ENCODE data around the gene CTSA.
A peak's percentile ranks its signal among the peaks of the same experiment; 100 is the strongest.
"Not testable (repeated sequence)": the region's sequence is repeated elsewhere in the genome, so short reads cannot be mapped to it uniquely, and the experiment has no call there.

CTSA gene

DNA sequence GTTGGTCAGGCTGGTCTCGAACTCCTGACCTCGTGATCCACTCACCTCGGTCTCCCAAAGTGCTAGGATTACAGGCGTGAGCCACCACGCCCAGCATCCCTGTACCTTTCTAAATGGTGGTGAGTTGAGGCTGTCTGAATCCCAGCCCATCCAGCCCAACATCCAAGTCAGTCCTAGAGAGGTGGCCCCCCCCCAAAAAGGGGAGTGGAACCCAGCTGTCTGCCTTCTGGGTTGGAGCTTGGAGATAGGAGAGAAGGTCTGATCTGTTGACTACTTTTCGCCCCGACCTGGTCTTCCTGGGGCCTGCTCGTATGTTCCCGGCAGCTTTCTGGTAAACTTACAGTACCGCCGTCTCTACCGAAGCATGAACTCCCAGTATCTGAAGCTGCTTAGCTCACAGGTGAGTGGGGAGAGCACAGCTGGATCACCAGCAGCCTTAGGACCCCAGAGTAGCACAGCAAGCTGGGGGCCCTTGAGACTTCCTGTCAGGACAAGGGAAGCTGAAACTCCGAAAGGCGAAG lies 5.6 kb downstream of the CTSA start:
- no peak for DNase-seq (ENCODE audit: low read depth in 2 of 2)

DNA sequence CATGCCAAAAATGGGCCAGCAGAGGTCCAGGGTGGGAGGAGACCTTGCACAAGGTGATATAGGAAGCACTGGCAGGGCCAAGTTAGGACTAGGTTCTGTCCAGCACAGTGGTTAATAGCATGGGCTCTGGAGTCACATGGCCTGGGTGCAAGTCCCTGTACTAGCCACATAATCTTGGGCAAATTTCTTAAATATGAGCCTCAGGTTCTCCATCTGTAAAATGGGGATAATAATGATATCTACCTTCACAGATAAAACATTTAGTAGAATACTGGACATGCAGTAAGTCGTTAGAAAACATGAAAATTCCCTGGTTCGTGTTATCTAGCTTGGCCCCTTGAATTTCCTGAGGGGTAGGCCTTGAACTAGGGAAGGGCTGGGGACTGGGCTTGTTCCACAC lies 6.2 kb downstream of the CTSA start:
- DNase-seq (ENCODE audit: low read depth in 2 of 2): no peak

DNA sequence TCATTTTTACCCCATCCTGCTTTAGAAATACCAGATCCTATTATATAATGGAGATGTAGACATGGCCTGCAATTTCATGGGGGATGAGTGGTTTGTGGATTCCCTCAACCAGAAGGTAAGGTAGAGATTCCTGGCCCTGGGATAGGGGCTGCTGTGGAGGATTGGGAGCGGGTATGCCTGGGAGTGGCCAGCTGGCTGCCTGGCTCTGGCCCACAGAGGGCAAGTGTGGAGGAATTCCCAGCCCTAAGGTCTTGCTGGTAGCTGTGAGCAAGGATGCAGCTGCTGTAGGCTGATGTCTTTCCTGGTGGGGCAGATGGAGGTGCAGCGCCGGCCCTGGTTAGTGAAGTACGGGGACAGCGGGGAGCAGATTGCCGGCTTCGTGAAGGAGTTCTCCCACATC lies 6.6 kb downstream of the CTSA start:
- DNase-seq (ENCODE audit: low read depth in 2 of 2): no peak

GRCh38 chr20:45898285-45898684 lies 7.2 kb downstream of the CTSA start:
- no peak for DNase-seq (ENCODE audit: low read depth in 2 of 2)

GRCh38 chr20:45899046-45899835 lies 8.1 kb downstream of the CTSA start:
- DNase-seq (ENCODE audit: low read depth in 2 of 2): no peak

DNA sequence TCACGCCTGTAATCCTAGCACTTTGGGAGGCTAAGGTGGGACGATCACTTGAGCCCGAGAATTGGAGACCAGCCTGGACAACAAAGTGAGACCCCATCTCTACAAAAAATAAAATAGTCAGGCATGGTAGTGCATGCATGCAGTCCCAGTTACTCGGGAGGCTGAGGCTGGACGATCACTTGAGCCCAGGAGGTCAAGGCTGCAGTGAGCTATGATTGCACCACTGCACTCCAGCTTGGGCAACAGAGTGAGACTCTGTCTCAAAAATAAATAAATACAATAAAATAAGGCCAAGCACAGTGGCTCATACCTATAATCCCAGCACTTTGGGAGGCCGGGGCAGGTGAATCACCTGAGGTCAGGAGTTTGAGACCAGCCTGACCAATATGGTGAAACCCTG lies 10.2 kb downstream of the CTSA start:
- DNase-seq (ENCODE audit: low read depth in 2 of 2): not testable (repeated sequence)

GRCh38 chr20:45902199-45902701 lies 11.1 kb downstream of the CTSA start:
- DNase-seq (ENCODE audit: low read depth in 2 of 2): no peak

- no peak for DNase-seq (ENCODE audit: low read depth in 2 of 2)
Observed at GRCh38 chr20:45904583-45905504, 13.7 kb downstream of the CTSA start.

DNA sequence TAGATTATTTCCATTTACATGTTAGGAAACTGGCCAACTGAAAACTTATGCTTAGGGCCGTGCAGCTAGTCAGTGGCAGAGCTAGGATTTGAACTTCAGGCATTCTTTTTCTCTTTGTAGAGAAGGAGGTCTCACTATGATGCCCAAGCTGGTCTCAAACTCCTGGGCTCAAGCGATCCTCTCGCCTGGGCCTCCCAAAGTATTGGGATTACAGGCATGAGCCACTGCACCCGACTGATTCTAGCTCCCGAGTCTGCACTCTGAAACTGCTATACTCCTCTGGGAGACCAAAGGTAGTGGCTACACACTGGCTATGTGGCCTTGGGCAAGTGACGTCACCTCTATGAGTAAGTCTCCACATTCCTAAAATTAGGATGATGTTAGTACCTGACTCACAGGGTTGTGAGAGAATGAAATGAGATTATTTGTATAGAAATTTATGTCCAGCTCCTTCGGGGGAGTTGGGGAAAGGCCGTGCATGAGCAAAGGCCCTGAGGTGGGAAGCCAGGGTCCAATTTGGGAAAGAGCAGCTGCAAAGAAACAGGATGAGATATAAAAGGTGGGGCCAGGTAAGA lies 14.5 kb downstream of the CTSA start:
- DNase-seq (ENCODE audit: low read depth in 2 of 2): no peak

- DNase-seq (ENCODE audit: low read depth in 2 of 2): no peak
Observed at GRCh38 chr20:45907219-45907948, 16.2 kb downstream of the CTSA start.

GRCh38 chr20:45908084-45908483 lies 16.9 kb downstream of the CTSA start:
- no peak for DNase-seq (ENCODE audit: low read depth in 2 of 2)

DNA sequence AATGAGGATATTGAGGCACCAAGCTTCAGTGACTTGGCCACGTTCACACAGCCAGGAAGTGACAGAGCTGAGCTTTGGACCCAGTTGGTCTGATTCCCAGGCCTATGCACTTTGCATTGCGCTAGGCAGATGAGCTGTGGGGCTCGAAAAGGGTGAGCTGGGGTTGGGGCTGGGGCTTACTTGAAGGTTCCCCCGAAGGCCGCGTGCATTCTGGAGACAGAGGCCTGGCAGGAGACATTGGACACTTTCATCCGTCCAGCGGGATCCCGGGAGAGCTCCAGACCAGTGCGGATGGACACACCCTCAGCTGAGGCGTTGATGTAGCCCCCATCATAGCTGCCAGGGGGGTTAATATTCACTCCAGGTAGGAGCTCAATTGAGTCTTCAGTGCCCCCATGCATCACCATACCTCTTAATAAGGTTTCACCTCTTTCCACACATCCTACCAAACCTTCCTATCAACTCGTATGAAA lies 18.2 kb downstream of the CTSA start:
- DNase-seq (ENCODE audit: low read depth in 2 of 2): no peak

DNA sequence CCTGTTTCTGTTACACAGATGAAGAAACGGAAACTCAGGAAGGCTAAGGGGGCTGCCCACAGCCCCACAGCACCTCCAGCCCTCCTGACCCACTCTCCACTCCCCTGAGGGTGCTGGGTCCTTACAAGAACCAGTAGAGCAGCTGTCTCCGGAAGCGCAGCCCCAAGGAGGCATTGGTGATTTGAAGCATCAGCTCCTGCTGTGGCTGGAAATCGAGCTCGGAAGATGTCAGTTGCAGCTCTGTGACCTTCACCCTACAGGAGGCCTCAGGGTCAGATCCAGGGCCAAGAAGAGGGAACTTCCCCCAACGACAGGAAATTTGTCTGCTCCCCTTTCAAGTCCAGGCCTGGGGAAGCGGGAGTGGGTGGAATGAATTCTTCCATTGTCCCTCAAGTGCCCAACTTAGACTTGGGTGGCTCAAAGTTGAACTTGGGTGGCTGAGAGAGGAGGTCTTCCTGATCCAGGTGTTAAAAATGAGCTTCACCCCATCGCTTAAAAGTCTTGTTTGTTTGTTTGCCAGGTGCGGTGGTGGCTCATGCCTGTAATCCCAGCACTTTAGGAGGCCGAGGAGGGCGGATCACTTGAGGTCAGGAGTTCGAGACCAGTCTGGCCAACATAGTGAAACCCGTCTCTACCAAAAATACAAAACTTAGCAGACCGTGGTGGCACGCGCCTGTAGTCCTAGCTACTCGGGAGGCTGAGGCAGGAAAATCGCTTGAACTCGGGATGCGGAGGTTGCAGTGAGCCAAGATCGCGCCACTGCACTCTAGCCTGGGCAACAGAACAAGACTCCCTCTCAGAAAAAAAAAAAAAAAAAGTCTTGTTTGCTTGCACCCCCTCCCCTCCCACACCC lies 18.9 kb downstream of the CTSA start:
- DNase-seq (ENCODE audit: low read depth in 2 of 2): no peak

GRCh38 chr20:45910670-45911485 lies 19.7 kb downstream of the CTSA start:
- DNase-seq (ENCODE audit: low read depth in 2 of 2): peak; percentile 96 to 98

DNA sequence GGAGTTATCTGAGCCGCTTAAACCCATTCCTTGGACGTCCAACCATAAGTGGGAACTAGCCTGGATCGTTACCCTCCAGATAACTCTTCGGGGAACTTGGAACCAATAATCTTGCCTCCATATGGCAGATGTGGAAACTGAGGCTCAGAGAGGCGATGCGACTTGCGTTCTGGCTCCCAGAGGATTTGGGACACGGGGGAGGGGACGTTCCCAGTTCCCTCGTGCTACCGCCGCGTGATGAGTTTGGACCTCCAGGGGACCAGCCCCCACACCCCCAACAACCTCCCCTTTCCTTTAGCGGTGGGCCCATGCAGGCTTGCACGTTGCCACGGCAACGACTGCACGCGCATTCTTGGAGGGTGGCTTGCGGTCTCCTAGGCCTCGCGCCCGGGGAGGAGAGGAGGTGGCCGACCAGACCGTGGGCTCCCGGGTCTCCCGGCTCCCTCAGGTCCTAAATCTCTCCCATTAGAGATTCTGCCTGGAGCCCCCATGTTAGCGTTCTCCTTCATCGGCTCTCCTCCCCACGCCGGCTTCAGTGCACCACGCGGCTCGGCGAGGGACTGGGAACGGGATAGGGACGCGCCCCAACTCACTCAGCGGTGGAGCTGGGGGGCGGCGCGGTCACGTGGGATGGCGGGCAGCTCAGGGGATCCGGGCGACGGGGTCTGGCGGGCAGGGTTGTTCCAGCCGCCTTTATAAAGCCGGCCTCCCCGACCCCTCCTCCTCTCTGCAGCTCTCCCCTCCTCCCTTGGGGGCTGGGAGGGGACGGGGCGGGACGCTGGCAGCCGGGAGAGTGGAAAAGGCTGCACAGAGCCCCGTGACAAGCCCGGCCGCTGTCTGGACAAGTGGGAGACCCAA lies 20.6 kb downstream of the CTSA start, which contains the start of gene PLTP:
PLTP (minus strand) TSS at position 670 of the 858 bp plus-strand sequence. CDS start 703 bp downstream, outside the sequence.
- peak in 1 of 2 donors; percentile 27 for DNase-seq (ENCODE audit: low read depth in 2 of 2)

- DNase-seq (ENCODE audit: low read depth in 2 of 2): no peak
Observed at GRCh38 chr20:45912344-45912682, 21.2 kb downstream of the CTSA start.

DNA sequence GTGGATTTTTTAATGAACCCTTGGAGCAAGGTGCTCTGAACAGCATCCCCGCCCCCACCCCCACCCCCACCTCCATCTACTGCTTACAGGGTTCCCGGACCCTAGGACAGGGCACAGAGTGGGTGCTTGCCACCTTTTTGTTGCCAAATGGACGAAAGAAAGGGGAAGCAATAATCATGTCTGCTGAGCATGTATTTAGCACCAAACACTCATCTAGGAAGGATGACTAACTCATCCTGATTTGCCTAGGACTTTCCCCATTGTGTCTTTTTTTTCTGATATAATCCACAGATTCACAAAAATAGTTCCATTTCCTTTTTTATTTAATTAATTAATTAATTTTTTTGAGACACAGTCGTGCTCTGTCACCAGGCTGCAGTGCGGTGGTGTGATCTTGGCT lies 22.0 kb downstream of the CTSA start:
- DNase-seq (ENCODE audit: low read depth in 2 of 2): no peak

DNA sequence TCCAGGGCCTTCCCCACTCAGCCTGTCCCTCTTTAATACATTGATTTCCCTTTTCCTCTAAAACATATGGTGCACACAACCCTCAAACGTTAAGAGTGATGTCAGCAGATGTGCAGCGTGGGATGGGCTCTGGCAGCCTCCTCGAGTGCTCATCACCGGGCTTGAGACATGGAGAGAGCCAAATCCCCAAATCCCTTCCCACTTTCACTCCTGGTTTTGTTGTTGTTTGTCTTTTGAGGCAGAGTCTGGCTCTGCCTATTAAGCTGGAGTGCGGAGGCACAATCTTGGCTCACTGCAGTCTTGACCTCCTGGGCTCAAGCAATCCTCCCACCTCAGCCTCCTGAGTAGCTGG lies 26.6 kb downstream of the CTSA start:
- DNase-seq (ENCODE audit: low read depth in 2 of 2): no peak

All from stimulated activated CD8-positive, alpha-beta memory T cell treated with anti-CD3 and anti-CD28 coated beads, Interleukin-15, amount 100 ng/mL, for 48 hours (primary cell).